K562 (cell line): ENCODE measurements around the gene EPHB4. TPM values are rescaled to one million over a fixed set of nuclear protein-coding genes. Genes with fewer than 3 reads are reported as not detected.

Experiments used
- ATAC-seq: fragments of 200-7000 bp; cut with Tn5 transposase; 3 replicates; pipeline ENCODE4 v1.9.1; 2020; ENCODE audit warnings: moderate library complexity
- BruUV-seq: library from RNA; stranded (reverse); fragments of 400-500 nt; replicated peaks from 2 replicates; lab custom pipeline; 2021; lab: Mats Ljungman, UMichigan
- CTCF ChIA-PET: fragments of 300-600 bp; formaldehyde crosslinking; extraction: SDS; loops from one replicate; lab custom pipeline; 2021; ENCODE audit warnings: low intra/inter-chr PET ratio; lab: Yijun Ruan, JAX
- POLR2A ChIA-PET: fragments of 300-600, 350-650 bp; sonication (Branson Sonifier 250); formaldehyde crosslinking; extraction: SDS; loops from one replicate; lab custom pipeline; 2021; ENCODE audit warnings: antibody characterized with exemption, inconsistent platforms; lab: Yijun Ruan, JAX
- DNase-seq, 4 experiments: peaks; one replicate each; pipeline versions ENCODE4 v3.0.0 to v3.0.0-alpha.2; 2011 to 2018; ENCODE audit warnings: low spot score in 3 of 4, mixed read lengths in 3 of 4; ENCODE audit errors: extremely low read depth in 1 of 4
- FAIRE-seq: peaks from 2 replicates; lab custom pipeline; 2011; peaks lifted over from hg19 to GRCh38; lab: Jason Lieb, UNC
- H2AFZ ChIP-seq: 2 replicates; pipeline ENCODE4 v1.6.0; 2011; ENCODE audit warnings: low read depth, low read length, control low read depth, inconsistent platforms
- H3K27ac ChIP-seq: fragments of 200-600 bp; 3 replicates; pipeline ENCODE4 v1.8.0; 2011; ENCODE audit warnings: low read depth, mild to moderate bottlenecking, control low read depth, inconsistent platforms, low read length, moderate library complexity, mixed read lengths; ENCODE audit errors: extremely low read depth
- H3K27me3 ChIP-seq, 2 experiments: fragments of 300-600 bp in 1 of 2; 2 replicates in 1 of 2; 3 replicates in 1 of 2; pipeline versions ENCODE4 v1.6.0 to v1.8.0; 2011; ENCODE audit warnings: inconsistent platforms in 2 of 2, low read length in 2 of 2, mild to moderate bottlenecking in 1 of 2, mixed read lengths in 1 of 2, moderate library complexity in 1 of 2; ENCODE audit not compliant: control insufficient read depth in 2 of 2, insufficient read depth in 2 of 2
- H3K36me3 ChIP-seq: fragments of 300-600 bp; 3 replicates; pipeline ENCODE4 v1.8.0; 2011; ENCODE audit warnings: mild to moderate bottlenecking, low read length, inconsistent platforms; ENCODE audit not compliant: control insufficient read depth, insufficient read depth
- H3K4me1 ChIP-seq, 2 experiments: fragments of 200-600 bp in 1 of 2; replicated peaks in 1 of 2; 2 replicates in 1 of 2; 3 replicates in 1 of 2; pipeline versions ENCODE4 v1.5.1 to v1.8.0; 2011; ENCODE audit warnings: inconsistent platforms in 2 of 2, low read length in 2 of 2, mild to moderate bottlenecking in 1 of 2, mixed read lengths in 1 of 2, moderate library complexity in 1 of 2; ENCODE audit not compliant: control insufficient read depth in 2 of 2, insufficient read depth in 2 of 2
- H3K4me2 ChIP-seq: 2 replicates; pipeline ENCODE4 v1.6.1; 2011; ENCODE audit warnings: low read length, control low read depth, inconsistent platforms, mixed read lengths; ENCODE audit not compliant: insufficient read depth
- H3K4me3 ChIP-seq: fragments of 200-600 bp; sonication (generic), shearing (Covaris generic); 2 replicates; pipeline ENCODE4 v1.5.1; 2016; ENCODE audit warnings: control low read depth, inconsistent platforms
- H3K79me2 ChIP-seq: fragments of 200-600 bp; 3 replicates; pipeline ENCODE4 v1.8.0; 2011; ENCODE audit warnings: low read length, inconsistent platforms; ENCODE audit not compliant: control insufficient read depth, insufficient read depth
- H3K9ac ChIP-seq, 2 experiments: 2 replicates each; pipeline versions ENCODE4 v1.6.0 to v1.6.1; 2011; ENCODE audit warnings: low read depth in 2 of 2, low read length in 2 of 2, control low read depth in 1 of 2, inconsistent platforms in 1 of 2, mild to moderate bottlenecking in 1 of 2, mixed read lengths in 1 of 2; ENCODE audit not compliant: insufficient read depth in 1 of 2
- H3K9me1 ChIP-seq: one replicate; pipeline ENCODE4 v1.6.0; 2011; ENCODE audit warnings: inconsistent platforms, mild to moderate bottlenecking, low read length, moderate library complexity; ENCODE audit not compliant: control insufficient read depth, insufficient read depth
- H3K9me3 ChIP-seq: replicated peaks from 2 replicates; pipeline ENCODE4 v1.5.1; 2011; ENCODE audit warnings: low read depth, low read length, inconsistent platforms; ENCODE audit not compliant: control insufficient read depth, insufficient read depth
- H4K20me1 ChIP-seq: replicated peaks from 2 replicates; pipeline ENCODE4 v1.6.1; 2011; ENCODE audit warnings: low read length, inconsistent platforms, mixed read lengths; ENCODE audit not compliant: control insufficient read depth, insufficient read depth
- ARHGAP35 ChIP-seq: fragments of 450-650 bp; IDR thresholded peaks from 2 replicates; pipeline ENCODE4 v1.6.1; 2018; ENCODE audit not compliant: partially characterized antibody
- ARID3A ChIP-seq: IDR thresholded peaks from 2 replicates; pipeline ENCODE4 v1.6.1; 2012; ENCODE audit warnings: low read depth, low read length, improper control_type of control experiment, borderline replicate concordance
- ATF1 ChIP-seq, 2 experiments: fragments of 450-650 bp in 1 of 2; IDR thresholded peaks; 2 replicates each; pipeline ENCODE4 v1.6.1; 2016; ENCODE audit warnings: missing compliant biosample characterization in 1 of 2, missing genetic modification characterization in 1 of 2
- BCL6 ChIP-seq: fragments of 250-450 bp; sonication (Bioruptor Pico); IDR thresholded peaks from 2 replicates; pipeline ENCODE4 v1.4.0; 2020
- BHLHE40 ChIP-seq: IDR thresholded peaks from 2 replicates; pipeline ENCODE4 v1.6.1; 2011; ENCODE audit warnings: low read length, improper control_type of control experiment
- CCAR2 ChIP-seq: fragments of 200-400 bp; formaldehyde crosslinking; IDR thresholded peaks from 2 replicates; pipeline ENCODE4 v1.6.1; 2017; ENCODE audit warnings: mild to moderate bottlenecking, low read depth, low read length
- CHCHD3 ChIP-seq: fragments of 250-450 bp; sonication (Bioruptor Pico); IDR thresholded peaks from 2 replicates; pipeline ENCODE4 v2.1.2; 2022; ENCODE audit warnings: mild to moderate bottlenecking
- CREBBP ChIP-seq: IDR thresholded peaks from one replicate; pipeline ENCODE4 v1.6.1; 2012; ENCODE audit warnings: low read depth, mild to moderate bottlenecking, control low read depth, inconsistent platforms, low read length
- HNRNPUL1 ChIP-seq: fragments of 200-400 bp; formaldehyde crosslinking; IDR thresholded peaks from 2 replicates; pipeline ENCODE4 v1.6.1; 2017; ENCODE audit warnings: low read length
- MTA2 ChIP-seq: fragments of 450-650 bp; IDR thresholded peaks from 2 replicates; pipeline ENCODE4 v1.6.1; 2016; ENCODE audit warnings: low read depth
- NFRKB ChIP-seq: fragments of 450-650 bp; IDR thresholded peaks from 2 replicates; pipeline ENCODE4 v1.6.1; 2016; ENCODE audit warnings: low read depth
- TAF7 ChIP-seq: fragments of 450-650 bp; IDR thresholded peaks from 2 replicates; pipeline ENCODE4 v1.6.1; 2016; ENCODE audit warnings: missing genetic modification characterization, missing compliant biosample characterization
- ZNF121 ChIP-seq: sonication (generic); formaldehyde crosslinking; conservative IDR thresholded peaks from 2 replicates; pipeline ENCODE4 v1.8.0; 2022; ENCODE audit warnings: missing genetic modification reagents
- ZNF217 ChIP-seq: sonication (generic); formaldehyde crosslinking; IDR thresholded peaks from 2 replicates; pipeline ENCODE4 v1.8.0; 2022; ENCODE audit warnings: mild to moderate bottlenecking, missing genetic modification reagents
- ZNF318 ChIP-seq, 2 experiments: fragments of 450-650 bp; IDR thresholded peaks; 2 replicates each; pipeline ENCODE4 v1.6.1; 2016; ENCODE audit warnings: mild to moderate bottlenecking in 2 of 2, borderline replicate concordance in 1 of 2, low read depth in 1 of 2, moderate library complexity in 1 of 2
- WGBS: fragments of 100-300 bp; shearing (Covaris generic); methylation state at CpG from one replicate; pipeline ENCODE4 v1.1.6; 2016; ENCODE audit warnings: low coverage, mixed read lengths; ENCODE audit not compliant: insufficient coverage; ENCODE audit errors: missing lambda C conversion rate; 5-methylcytosine and 5-hydroxymethylcytosine counted together
- in situ Hi-C: fragments of 300-500 bp; cut with MboI; formaldehyde crosslinking; loops from 4 replicates; pipeline ENCODE4 v1.15.0; 2018; ENCODE audit warnings: inconsistent platforms, mixed read lengths
- intact Hi-C: fragments of 100-400 bp; cut with micrococcal nuclease; formaldehyde crosslinking; loops from 2 replicates; pipeline ENCODE4 v1.14.2; 2022
- polyA plus RNA-seq, 8 experiments: library from polyadenylated mRNA; depleted of rRNA in 4 of 8; stranded (reverse) in 5 of 8; unstranded in 3 of 8; fragments of >200 nt; fragmentation: Nextera tagmentation in 2 of 8; fragmentation: Illumina TruSeq in 1 of 8; extraction: Ambion mirVana in 2 of 8; extraction: Trizol in 1 of 8; gene quantifications; 2 replicates each; pipeline versions ENCODE4 v1.2.1 to v1.2.3, GENCODE V29; 2011 to 2014; ENCODE audit warnings: inconsistent platforms in 1 of 8, missing spikeins in 1 of 8
- total RNA-seq, 7 experiments: library from RNA; depleted of rRNA in 6 of 7; stranded (reverse); fragments of >200 nt in 6 of 7; fragmentation: Illumina TruSeq in 2 of 7; extraction: Trizol in 2 of 7; gene quantifications; 2 replicates each; pipeline versions ENCODE4 v1.2.1 to v1.2.3, GENCODE V29; 2011 to 2021; ENCODE audit warnings: low replicate concordance in 1 of 7

EPHB4 gene
- total and polyA plus RNA-seq, 9 of the 15 experiments (the other 6 are each of a cell fraction or from before 2014, with no cell fraction given): 1.2 to 82.1 (median 37.9) TPM

- Histone ChIP-seq H3K4me3 (no peak overlapping the region), H3K36me3 (no peaks in the 10 kb centered on the region), H3K9ac (no peak overlapping the region), H3K4me2 (no peak overlapping the region), H3K9me1 (no peaks in the 10 kb centered on the region), H3K27ac (no peak overlapping the region), H3K9me3 (no peaks in the 10 kb centered on the region), H3K4me1 (peaks cover 5 to 13% of the 10 kb centered on the region in 2 experiments; a peak in 4 of 5 replicates), H4K20me1 (no peaks in the 10 kb centered on the region), H3K79me2 (no peaks in the 10 kb centered on the region), H3K27me3 (no peaks in the 10 kb centered on the region), H2AFZ (no peak overlapping the region)
- intact Hi-C loops (no loop called here), in situ Hi-C loops (no loop called here)
- DNase-seq: no peak
- TF ChIP-seq CCAR2 (no peak), ZNF121 (CRISPR knock-in tag) (no peak), BCL6 (CRISPR knock-in tag) (no peak), CREBBP (no peak), TAF7 (tag) (no peak), HNRNPUL1 (no peak), ARID3A (no peak), ATF1 (CRISPR knock-in tag; IDR thresholded peaks at IDR 0.05) (no peak), ATF1 (tag; IDR thresholded peaks at IDR 0.05) (no peak), CHCHD3 (no peak), NFRKB (no peak), ZNF217 (no peak), ARHGAP35 (no peak), MTA2 (no peak), ZNF318 (IDR thresholded peaks at IDR 0.05; ENCODE audit: borderline replicate concordance in 1 of 2, low read depth in 1 of 2) (no peak), BHLHE40 (no peak)
- ChIA-PET CTCF (interaction anchor here (0.6 kb wide), 1 partner anchor 144 kb away, joined by 3 read pairs; no protein-coding TSS in a partner anchor), POLR2A (interaction anchor here (1.3 kb wide), 1 partner anchor 42 kb away, joined by 4 read pairs; no protein-coding TSS in a partner anchor)
- no peak for FAIRE-seq
- no peak for ATAC-seq
- no TSS peak for BruUV-seq
- WGBS: 97% methylated on average over 4 of the region's 4 CpGs
Observed at GRCh38 chr7:100847360-100847759, 20.0 kb upstream of the EPHB4 start.
